HG03571 (cell line): ENCODE results near the gene ICAM3.
"Not testable (repeated sequence)": the region's sequence is repeated elsewhere in the genome, so short reads cannot be mapped to it uniquely, and the experiment has no call there.

Experiments used
- ATAC-seq: cut with Tn5 transposase; IDR thresholded peaks from one replicate; pipeline ENCODE4 v1.9.1; 2021; ENCODE audit not compliant: unreplicated experiment

The ICAM3 gene, protein sequence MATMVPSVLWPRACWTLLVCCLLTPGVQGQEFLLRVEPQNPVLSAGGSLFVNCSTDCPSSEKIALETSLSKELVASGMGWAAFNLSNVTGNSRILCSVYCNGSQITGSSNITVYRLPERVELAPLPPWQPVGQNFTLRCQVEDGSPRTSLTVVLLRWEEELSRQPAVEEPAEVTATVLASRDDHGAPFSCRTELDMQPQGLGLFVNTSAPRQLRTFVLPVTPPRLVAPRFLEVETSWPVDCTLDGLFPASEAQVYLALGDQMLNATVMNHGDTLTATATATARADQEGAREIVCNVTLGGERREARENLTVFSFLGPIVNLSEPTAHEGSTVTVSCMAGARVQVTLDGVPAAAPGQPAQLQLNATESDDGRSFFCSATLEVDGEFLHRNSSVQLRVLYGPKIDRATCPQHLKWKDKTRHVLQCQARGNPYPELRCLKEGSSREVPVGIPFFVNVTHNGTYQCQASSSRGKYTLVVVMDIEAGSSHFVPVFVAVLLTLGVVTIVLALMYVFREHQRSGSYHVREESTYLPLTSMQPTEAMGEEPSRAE

GRCh38 chr19:10339380-10339960 is at the start of gene ICAM3:
ICAM3 (minus strand) TSS chr19:10339624; CDS start chr19:10339614, 10 bp downstream.
- ATAC-seq: peak; percentile 64

GRCh38 chr19:10388957-10389356 is 49.5 kb upstream of the ICAM3 start:
- ATAC-seq: no peak

DNA sequence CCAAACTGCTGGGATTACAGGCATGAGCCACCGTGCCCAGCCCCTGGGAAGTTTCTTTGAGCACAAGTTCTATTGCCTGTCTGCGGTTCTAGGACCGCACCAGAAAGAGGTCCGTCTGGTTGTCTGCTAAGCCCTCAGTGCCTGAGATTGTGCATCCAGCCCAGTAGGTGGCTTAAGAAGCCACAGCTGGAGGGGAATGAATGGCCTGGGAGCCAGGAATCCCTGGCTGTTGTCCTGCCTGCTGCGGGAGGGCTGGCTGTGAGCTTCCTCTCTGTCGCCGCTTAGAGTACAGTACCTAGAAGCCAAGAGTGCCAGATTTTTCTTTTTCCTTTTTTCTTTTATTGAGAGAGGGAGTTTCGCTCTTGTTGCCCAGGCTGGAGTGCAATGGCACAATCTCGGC is 45.2 kb upstream of the ICAM3 start:
- no peak for ATAC-seq

DNA sequence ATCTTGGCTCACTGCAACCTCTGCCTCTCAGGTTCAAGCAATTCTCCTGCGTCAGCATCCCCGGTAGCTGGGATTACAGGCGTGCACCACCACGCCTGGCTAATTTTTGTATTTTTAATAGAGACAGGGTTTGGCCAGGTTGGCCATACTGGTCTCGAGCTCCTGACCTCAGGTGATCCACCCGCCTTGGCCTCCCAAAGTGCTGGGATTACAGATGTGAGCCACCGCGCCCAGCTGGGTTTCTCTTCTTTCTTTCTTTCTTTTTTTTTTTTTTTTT is 43.7 kb upstream of the ICAM3 start:
- not testable (repeated sequence) for ATAC-seq

DNA sequence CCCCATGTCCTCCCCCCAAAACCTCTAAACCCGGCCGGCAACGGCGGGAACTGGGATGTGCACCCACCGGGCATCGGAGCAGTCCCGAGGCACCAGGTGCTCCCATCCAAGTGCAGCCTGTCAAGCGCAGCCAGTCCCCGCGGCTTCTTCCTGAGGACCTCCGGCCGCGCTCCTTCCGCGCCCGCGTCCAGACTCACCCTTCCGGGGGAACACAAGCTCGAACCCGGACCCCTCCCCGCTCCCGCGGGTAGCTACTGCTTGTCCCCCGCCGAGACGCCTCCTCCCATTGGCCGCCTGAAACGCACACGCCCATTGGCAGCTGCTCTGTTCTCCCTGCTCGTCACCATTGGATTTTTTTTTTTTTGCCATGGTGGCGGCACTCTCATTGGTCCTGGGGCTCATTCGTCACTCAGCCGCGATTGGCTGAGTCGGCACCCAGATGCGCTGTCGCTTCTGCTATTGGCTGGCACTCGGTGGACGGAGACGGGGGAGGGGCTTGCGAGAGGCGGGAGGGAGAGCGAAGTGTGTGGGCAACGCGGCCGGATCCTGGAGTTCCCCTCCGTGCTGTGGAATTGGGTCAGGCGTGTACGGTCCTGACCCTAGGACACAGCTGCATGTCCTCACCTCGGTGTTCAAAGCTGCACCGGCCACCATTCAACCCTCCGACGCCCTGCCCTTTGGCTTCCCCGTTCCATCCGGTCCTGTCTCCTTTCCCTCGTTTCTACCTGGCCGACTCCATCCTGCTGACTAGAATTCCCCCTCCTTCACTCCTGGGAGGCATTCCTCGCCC is 41.1 kb upstream of the ICAM3 start, which contains the start of gene TYK2:
Gene TYK2, minus strand, starts transcription at position 260 of the 790 bp plus-strand sequence. CDS start 2,166 bp downstream, outside the sequence.
- ATAC-seq: peak; percentile 84

DNA sequence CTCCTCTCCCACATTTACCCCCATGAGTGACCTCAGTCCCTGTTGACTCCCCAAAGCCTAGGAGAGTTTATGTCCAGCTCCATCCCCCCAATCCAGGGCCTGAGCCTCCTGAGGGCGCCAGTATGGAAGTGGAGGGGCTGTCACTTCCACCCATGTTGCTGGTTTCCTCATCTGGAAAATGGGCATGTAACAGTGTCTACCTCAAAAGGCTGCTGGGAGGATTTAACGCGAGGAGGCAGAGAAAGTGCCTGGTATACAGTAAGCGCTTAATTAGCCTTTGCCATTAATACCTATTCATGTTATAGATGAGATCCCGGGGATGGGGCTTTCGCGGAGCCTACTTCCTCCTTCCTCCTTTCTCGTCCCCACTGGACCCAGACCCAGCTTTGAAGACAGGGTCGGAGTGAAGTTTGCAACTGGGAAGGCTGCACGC is 40.5 kb upstream of the ICAM3 start:
- no peak for ATAC-seq

DNA sequence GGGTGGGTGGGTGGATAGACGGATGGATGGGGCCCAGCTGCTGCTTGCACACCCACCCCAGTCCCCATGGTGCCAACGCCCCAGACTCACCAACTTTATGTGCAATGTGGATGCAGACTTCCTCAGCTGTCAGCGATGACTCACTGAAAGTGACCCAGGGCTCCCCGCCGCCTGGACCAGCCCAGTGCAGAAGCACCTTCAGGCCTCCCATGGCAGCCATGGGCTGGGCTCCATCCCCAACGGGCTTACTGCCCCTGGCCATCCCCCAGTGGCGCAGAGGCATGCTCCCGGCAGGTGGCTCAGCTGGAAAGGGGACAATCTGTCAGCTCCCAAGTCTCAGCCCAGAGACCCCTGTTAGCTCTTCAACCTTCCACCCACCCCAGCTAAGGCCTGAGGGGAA is 38.7 kb upstream of the ICAM3 start:
- ATAC-seq: no peak

DNA sequence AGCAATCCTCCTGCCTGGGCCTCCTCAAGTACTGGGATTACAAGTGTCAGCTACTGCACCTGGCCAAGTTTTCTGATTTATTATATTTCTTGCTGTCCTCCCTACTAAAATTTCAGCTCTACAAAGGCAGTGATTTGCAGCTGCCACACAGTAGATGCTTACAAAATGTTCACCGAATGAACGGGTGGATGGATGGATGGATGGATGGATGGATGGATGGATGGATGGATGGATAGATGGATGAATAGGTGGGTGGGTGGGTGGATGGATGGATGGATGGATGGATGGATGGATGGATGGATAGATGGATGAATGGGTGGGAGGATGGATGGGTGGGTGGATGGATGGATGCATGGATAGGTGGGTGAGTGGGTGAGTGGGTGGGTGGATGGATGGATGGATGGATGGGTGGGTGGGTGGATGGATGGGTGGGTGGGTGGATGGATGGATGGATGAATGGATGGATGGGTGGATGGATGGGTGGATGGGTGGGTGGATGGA is 37.8 kb upstream of the ICAM3 start:
- not testable (repeated sequence) for ATAC-seq

DNA sequence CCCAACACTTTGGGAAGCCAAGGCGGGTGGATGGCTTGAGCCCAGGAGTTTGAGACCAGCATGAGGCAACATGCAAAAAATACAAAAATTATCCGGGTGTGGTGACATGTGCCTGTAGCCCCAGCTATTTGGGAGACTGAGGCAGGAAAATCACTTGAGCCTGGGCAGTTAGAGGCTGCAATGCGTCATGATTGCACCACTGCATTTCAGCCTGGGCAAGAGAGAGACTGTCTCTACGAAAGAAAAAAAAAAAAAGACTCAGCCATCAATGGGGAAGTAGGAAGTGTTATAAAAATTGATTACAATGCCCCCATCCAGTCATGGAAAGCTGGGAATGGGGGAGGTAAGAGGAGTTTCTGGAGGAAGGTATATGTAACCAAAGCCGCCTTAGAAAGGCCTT is 35.5 kb upstream of the ICAM3 start:
- ATAC-seq: no peak

DNA sequence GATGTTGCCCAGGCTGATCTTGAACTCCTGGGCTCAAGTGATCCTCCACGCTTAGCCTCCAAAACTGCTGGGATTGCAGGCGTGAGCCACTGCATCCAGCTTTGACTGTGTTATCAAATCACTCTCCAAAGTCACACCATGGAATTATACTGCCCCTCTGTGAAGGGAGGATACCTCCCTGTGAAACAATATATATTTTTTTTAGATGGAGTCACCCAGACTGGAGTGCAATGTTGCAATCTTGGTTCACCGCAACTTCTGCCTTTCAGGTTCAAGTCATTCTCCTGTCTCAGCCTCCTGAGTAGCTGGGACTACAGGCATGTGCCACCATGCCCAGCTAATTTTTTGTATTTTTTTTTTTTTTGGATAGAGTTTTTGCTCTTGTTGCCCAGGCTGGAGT is 33.3 kb upstream of the ICAM3 start:
- ATAC-seq: no peak

GRCh38 chr19:10368101-10368803 is 28.8 kb upstream of the ICAM3 start:
- ATAC-seq: no peak

DNA sequence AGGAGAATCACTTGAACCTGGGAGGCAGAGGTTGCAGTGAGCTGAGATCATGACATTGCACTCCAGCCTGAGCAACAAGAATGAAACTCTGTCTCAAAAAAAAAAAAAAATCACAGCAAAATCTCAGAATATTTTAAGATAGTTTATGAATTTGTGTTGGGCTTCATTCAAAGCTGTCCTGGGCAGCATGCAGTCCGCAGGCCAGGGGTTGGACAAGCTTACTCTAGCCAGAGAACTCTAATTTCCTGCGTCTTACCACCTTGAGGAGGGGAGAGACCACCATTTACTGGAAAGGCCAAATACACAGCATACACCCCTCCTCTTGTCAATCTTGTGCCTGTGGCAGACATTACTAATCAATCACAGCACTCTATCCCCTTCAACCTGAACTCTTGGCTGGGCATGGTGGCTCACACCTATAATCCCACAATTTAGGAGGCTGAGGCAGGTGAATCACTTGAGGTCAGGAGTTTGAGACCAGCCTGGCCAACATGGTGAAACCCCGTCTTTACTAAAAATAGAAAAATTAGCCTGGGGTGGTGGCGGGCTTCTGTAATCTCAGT is 27.6 kb upstream of the ICAM3 start:
- not testable (repeated sequence) for ATAC-seq

GRCh38 chr19:10365518-10365917 is 26.1 kb upstream of the ICAM3 start:
- ATAC-seq: no peak

- ATAC-seq: no peak
Measured at GRCh38 chr19:10364644-10365043, 25.2 kb upstream of the ICAM3 start.

GRCh38 chr19:10363789-10364281 is 24.4 kb upstream of the ICAM3 start:
- ATAC-seq: no peak

DNA sequence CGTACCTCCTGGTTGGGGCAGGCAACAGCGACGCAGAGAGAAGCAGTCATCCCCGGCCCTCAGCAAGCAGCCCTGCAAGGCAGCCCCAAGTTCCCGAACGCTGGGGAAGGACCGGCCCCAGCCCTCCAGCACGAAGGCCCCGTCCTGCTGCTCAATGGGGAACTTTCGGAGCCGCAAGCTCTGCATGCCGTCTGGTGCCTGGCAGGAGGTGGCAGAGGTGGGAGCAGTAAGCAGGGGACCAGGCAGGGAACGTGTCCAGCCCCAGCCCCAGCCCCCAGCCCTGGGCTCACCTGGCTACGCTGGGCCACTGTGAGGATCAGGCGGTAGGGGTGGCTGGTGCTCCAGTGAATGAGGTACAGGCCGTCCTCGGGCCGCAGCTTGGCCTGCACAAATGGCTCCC is 22.8 kb upstream of the ICAM3 start:
- ATAC-seq: no peak

GRCh38 chr19:10361569-10362011 is 22.2 kb upstream of the ICAM3 start:
- no peak for ATAC-seq

- no peak for ATAC-seq
Measured at GRCh38 chr19:10356431-10356830, 17.0 kb upstream of the ICAM3 start.

- ATAC-seq: no peak
Measured at GRCh38 chr19:10353793-10354391, 14.5 kb upstream of the ICAM3 start.
